ENCODE data around the gene IL7R.

Gene IL7R

GRCh38 chr5:35819668-35820067, 37.0 kb upstream of the IL7R start:
- TF ChIP-seq CTCF (conservative IDR thresholded peaks at IDR 0.05) = no peak
- H3K27ac ChIP-seq = no peak overlapping the region

GRCh38 chr5:35820735-35821134, 36.0 kb upstream of the IL7R start:
- no peak overlapping the region for H3K27ac ChIP-seq
- no peak for TF ChIP-seq CTCF (conservative IDR thresholded peaks at IDR 0.05)

GRCh38 chr5:35821513-35821912, 35.2 kb upstream of the IL7R start:
- H3K27ac ChIP-seq = no peak overlapping the region

GRCh38 chr5:35822511-35822910, 34.2 kb upstream of the IL7R start:
- no peak overlapping the region for H3K27ac ChIP-seq
- no peak for TF ChIP-seq CTCF (conservative IDR thresholded peaks at IDR 0.05)

More at GRCh38 chr5:35821513-35821912, 35.2 kb upstream of the IL7R start:
- no peak for TF ChIP-seq CTCF (conservative IDR thresholded peaks at IDR 0.05)

GRCh38 chr5:35823347-35824098, 33.2 kb upstream of the IL7R start:
- H3K27ac ChIP-seq = no peak overlapping the region
- TF ChIP-seq CTCF (conservative IDR thresholded peaks at IDR 0.05) = no peak

GRCh38 chr5:35826056-35826455, 30.6 kb upstream of the IL7R start:
- H3K27ac ChIP-seq = no peak overlapping the region
- no peak for TF ChIP-seq CTCF (conservative IDR thresholded peaks at IDR 0.05)

- TF ChIP-seq CTCF (conservative IDR thresholded peaks at IDR 0.05) = no peak
- H3K27ac ChIP-seq = no peak overlapping the region
These were observed 30.1 kb upstream of the IL7R start for GRCh38 chr5:35826554-35826953.
